IPS DF 4.7 (cell line): ENCODE results near the gene POLR2I.
"Not testable (repeated sequence)": the region's sequence is repeated elsewhere in the genome, so short reads cannot be mapped to it uniquely, and the experiment has no call there.

Experiments used
- DNase-seq: peaks from one replicate; pipeline ENCODE4 v3.0.0-alpha.2; 2013; ENCODE audit warnings: low spot score; ENCODE audit errors: extremely low read depth

The POLR2I gene

GRCh38 chr19:36101550-36102327 lies 12.9 kb downstream of the POLR2I start:
- no peak for DNase-seq

- DNase-seq, result no peak
These were observed 14.2 kb downstream of the POLR2I start for GRCh38 chr19:36100476-36100875.

GRCh38 chr19:36099166-36099785 lies 15.4 kb downstream of the POLR2I start:
- no peak for DNase-seq

GRCh38 chr19:36097036-36097435 lies 17.6 kb downstream of the POLR2I start:
- DNase-seq, result no peak

- no peak for DNase-seq
These were observed 21.0 kb downstream of the POLR2I start for GRCh38 chr19:36093687-36094086.

- no peak for DNase-seq
These were observed 21.5 kb downstream of the POLR2I start for GRCh38 chr19:36093146-36093662.

GRCh38 chr19:36092566-36092965 lies 22.1 kb downstream of the POLR2I start:
- DNase-seq, result no peak

- DNase-seq, result no peak
These were observed 23.6 kb downstream of the POLR2I start for GRCh38 chr19:36090910-36091695.

- no peak for DNase-seq
These were observed 24.8 kb downstream of the POLR2I start for GRCh38 chr19:36089847-36090246.

GRCh38 chr19:36086326-36086725 lies 28.3 kb downstream of the POLR2I start:
- DNase-seq, result no peak

- no peak for DNase-seq
These were observed 30.3 kb downstream of the POLR2I start for GRCh38 chr19:36084231-36085009.

GRCh38 chr19:36082916-36083315 lies 31.8 kb downstream of the POLR2I start:
- DNase-seq, result no peak

GRCh38 chr19:36081894-36082293 lies 32.8 kb downstream of the POLR2I start:
- DNase-seq, result no peak

GRCh38 chr19:36081385-36081784 lies 33.3 kb downstream of the POLR2I start:
- no peak for DNase-seq

- DNase-seq, result no peak
These were observed 35.2 kb downstream of the POLR2I start for GRCh38 chr19:36079389-36079945.

- no peak for DNase-seq
These were observed 41.4 kb downstream of the POLR2I start for GRCh38 chr19:36073121-36073876.

- DNase-seq, result no peak
These were observed 42.6 kb downstream of the POLR2I start for GRCh38 chr19:36072081-36072480.

- DNase-seq, result not testable (repeated sequence)
These were observed 45.7 kb downstream of the POLR2I start for GRCh38 chr19:36068810-36069499.

GRCh38 chr19:36067681-36068080 lies 47.0 kb downstream of the POLR2I start:
- DNase-seq, result no peak

- no peak for DNase-seq
These were observed 49.8 kb downstream of the POLR2I start for GRCh38 chr19:36064826-36065225.
